Ishikawa (cell line): ENCODE measurements around the gene DPY30.

Experiments
- CEBPB ChIP-seq: IDR thresholded peaks from 2 replicates; pipeline ENCODE4 v1.6.1; 2012
- CREB1 ChIP-seq: IDR thresholded peaks from 2 replicates; pipeline ENCODE4 v1.6.1; 2012; ENCODE audit warnings: low read depth
- EGR1 ChIP-seq: IDR thresholded peaks from 2 replicates; pipeline ENCODE4 v1.6.1; 2012
- EP300 ChIP-seq: IDR thresholded peaks from 2 replicates; pipeline ENCODE4 v1.6.1; 2012; ENCODE audit warnings: borderline replicate concordance
- FOXM1 ChIP-seq: IDR thresholded peaks from 2 replicates; pipeline ENCODE4 v1.6.1; 2012; ENCODE audit warnings: low read depth, borderline replicate concordance
- MAX ChIP-seq: IDR thresholded peaks from 2 replicates; pipeline ENCODE4 v1.6.1; 2012
- NFIC ChIP-seq: IDR thresholded peaks from 2 replicates; pipeline ENCODE4 v1.6.1; 2012
- RAD21 ChIP-seq: IDR thresholded peaks from 2 replicates; pipeline ENCODE4 v1.6.1; 2012; ENCODE audit warnings: low read depth
- REST ChIP-seq: IDR thresholded peaks from 2 replicates; pipeline ENCODE4 v1.6.1; 2012; ENCODE audit warnings: low read depth, mild to moderate bottlenecking
- TAF1 ChIP-seq: IDR thresholded peaks from 2 replicates; pipeline ENCODE4 v1.6.1; 2012; ENCODE audit warnings: low read depth, mild to moderate bottlenecking
- TCF12 ChIP-seq: IDR thresholded peaks from 2 replicates; pipeline ENCODE4 v1.6.1; 2012; ENCODE audit warnings: low read depth
- TEAD4 ChIP-seq: IDR thresholded peaks from 2 replicates; pipeline ENCODE4 v1.6.1; 2012
- USF1 ChIP-seq: IDR thresholded peaks from 2 replicates; pipeline ENCODE4 v1.6.1; 2012
- YY1 ChIP-seq: IDR thresholded peaks from 2 replicates; pipeline ENCODE4 v1.6.1; 2012; ENCODE audit warnings: low read depth
- ZBTB7A ChIP-seq: IDR thresholded peaks from 2 replicates; pipeline ENCODE4 v1.6.1; 2012; ENCODE audit warnings: low read depth

The DPY30 gene

GRCh38 chr2:32007121-32007391, 32.5 kb downstream of the DPY30 start:
- TF ChIP-seq TAF1 = no peak
- no peak for TF ChIP-seq TEAD4
- no peak for TF ChIP-seq TCF12
- no peak for TF ChIP-seq NFIC
- no peak for TF ChIP-seq ZBTB7A
- no peak for TF ChIP-seq CREB1
- TF ChIP-seq FOXM1 = no peak
- TF ChIP-seq EP300 = no peak
- TF ChIP-seq MAX = no peak
- no peak for TF ChIP-seq REST
- TF ChIP-seq RAD21 = no peak
- TF ChIP-seq YY1 = no peak
- TF ChIP-seq USF1 = no peak
- TF ChIP-seq CEBPB = no peak
- TF ChIP-seq EGR1 = no peak

GRCh38 chr2:32005371-32005976, 34.1 kb downstream of the DPY30 start:
- TF ChIP-seq EGR1 (no peak), USF1 (no peak), RAD21 (no peak), REST (no peak), NFIC (no peak), CEBPB (no peak), YY1 (no peak)

- TF ChIP-seq REST = no peak
- TF ChIP-seq CREB1 = no peak
- no peak for TF ChIP-seq FOXM1
- TF ChIP-seq USF1 = no peak
- no peak for TF ChIP-seq ZBTB7A
- no peak for TF ChIP-seq NFIC
- no peak for TF ChIP-seq TCF12
- no peak for TF ChIP-seq EGR1
- TF ChIP-seq MAX = no peak
- no peak for TF ChIP-seq EP300
- no peak for TF ChIP-seq TAF1
- TF ChIP-seq TEAD4 = no peak
- no peak for TF ChIP-seq CEBPB
- TF ChIP-seq YY1 = no peak
Measured at GRCh38 chr2:32003791-32004190, 35.8 kb downstream of the DPY30 start.

- TF ChIP-seq USF1 = no peak
Measured at GRCh38 chr2:32002406-32002805, 37.2 kb downstream of the DPY30 start.
